Stimulated activated naive CD8-positive, alpha-beta T cell treated with anti-CD3 and anti-CD28 coated beads, Interleukin-15, Interleukin-2, amounts not matched to agents 100 U/mL and 50 U/mL, for 24 hours (primary cell): ENCODE measurements around the gene CFAP221.

Experiments used
- ATAC-seq: fragments of 150-1000 bp; cut with Tn5 transposase; one replicate; pipeline ENCODE4 v1.10.0; 2021
- DNase-seq: peaks from one replicate; pipeline ENCODE4 v3.0.0; 2021

The CFAP221 gene

GRCh38 chr2:119544075-119544938 is at the start of gene CFAP221:
Gene CFAP221 (plus strand): TSS chr2:119544449. CDS start chr2:119546132, 1,683 bp downstream.
- DNase-seq = peak; percentile 71
- ATAC-seq = peak; percentile 71

DNA sequence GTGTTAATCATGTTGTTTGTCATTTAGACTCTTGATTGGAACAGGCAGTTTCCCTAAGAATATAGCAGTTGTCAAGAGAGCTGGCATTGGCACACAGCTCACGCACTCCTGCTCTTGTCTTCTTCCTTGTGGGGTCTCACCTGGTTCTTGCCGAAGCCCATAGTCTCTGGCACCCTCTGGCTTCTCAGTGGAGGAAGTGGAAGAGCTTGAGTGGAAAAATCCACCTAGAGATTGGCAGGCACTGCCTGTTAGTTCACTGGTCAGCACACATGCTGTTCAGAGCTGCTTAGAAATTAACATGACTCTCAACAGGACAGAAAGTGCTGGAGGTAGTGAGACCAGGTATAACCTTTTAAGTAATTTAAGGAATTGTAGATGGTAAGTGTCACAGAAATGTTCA is 48.3 kb upstream of the CFAP221 start:
- no peak for DNase-seq

GRCh38 chr2:119496682-119497081 is 47.6 kb upstream of the CFAP221 start:
- no peak for DNase-seq
- no peak for ATAC-seq

More for the DNA sequence above, 48.3 kb upstream of the CFAP221 start:
- ATAC-seq = no peak

GRCh38 chr2:119508756-119509155 is 35.5 kb upstream of the CFAP221 start:
- DNase-seq (no peak), ATAC-seq (no peak)

DNA sequence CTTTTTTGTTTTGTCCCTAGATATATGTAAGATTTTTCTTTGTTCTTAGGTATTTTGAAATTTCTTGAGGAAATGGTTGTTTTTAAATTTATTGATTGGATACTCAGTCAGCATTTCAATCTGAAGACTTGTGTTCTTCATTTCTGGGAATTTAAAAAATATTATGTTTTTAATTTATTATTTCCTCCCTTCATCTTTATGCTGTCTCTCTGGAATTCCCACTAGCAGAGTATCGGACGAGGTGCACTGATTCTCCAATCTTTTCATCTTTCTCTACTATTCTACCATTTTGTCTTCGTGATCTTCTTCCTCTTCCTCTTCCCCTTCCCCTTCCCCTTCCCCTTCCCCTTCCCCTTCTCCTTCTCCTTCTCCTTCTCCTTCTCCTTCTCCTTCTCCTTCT is 32.3 kb upstream of the CFAP221 start:
- no peak for DNase-seq
- no peak for ATAC-seq

GRCh38 chr2:119512946-119513345 is 31.3 kb upstream of the CFAP221 start:
- DNase-seq (no peak), ATAC-seq (no peak)

- no peak for DNase-seq
- no peak for ATAC-seq
These were observed 30.4 kb upstream of the CFAP221 start for GRCh38 chr2:119513832-119514231.

- ATAC-seq = no peak
- no peak for DNase-seq
These were observed 28.1 kb upstream of the CFAP221 start for GRCh38 chr2:119516121-119516520.

- DNase-seq = peak; percentile 50
- ATAC-seq = peak; percentile 46
These were observed 26.8 kb upstream of the CFAP221 start for GRCh38 chr2:119517433-119517832.

DNA sequence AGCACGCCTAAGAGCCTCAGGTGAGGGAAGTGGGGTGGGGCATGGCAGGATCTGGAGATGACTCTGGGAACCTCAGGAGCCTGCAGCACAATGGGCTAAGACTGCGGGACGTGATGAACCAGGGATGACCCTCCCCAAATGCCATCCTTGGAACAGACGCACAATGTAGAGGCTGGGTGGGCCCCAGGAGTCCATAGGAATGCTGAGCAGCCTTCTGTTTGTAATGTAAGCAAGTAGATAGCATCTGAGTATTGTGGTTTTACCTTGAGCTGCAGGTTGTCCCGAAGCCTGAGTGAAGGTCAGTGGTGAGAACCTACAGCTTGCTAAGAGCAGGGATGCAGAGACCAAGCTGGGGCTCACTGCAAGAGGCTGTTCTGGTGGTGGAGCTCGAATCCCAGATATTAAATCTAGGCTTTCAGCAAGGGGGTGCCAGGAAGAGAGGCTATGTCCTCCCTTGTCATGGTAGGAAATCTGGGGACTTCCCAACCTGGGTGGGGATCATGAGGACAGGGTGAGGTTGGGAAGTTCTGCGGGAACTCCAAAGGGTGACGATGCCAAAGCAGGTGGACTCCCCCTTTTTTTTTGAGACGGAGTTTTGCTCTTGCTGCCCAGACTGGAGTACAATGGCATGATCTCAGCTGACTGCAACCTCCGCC is 25.7 kb upstream of the CFAP221 start:
- DNase-seq (no peak), ATAC-seq (no peak)

DNA sequence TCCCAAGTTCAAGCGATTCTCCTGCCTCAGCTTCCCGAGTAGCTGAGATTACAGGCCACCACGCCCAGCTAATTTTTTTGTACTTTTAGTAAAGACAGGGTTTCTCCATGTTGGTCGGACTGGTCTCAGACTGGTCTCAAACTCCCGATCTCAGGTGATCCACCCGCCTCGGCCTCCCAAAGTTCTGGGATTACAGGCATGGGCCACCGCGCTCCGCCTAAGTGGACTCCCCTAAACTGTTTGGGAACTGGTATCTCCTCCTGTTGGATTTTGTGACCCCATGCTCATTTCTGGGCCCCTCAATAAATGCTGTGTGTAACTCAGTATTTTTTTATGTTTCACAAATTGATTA is 25.2 kb upstream of the CFAP221 start:
- ATAC-seq (no peak), DNase-seq (no peak)

DNA sequence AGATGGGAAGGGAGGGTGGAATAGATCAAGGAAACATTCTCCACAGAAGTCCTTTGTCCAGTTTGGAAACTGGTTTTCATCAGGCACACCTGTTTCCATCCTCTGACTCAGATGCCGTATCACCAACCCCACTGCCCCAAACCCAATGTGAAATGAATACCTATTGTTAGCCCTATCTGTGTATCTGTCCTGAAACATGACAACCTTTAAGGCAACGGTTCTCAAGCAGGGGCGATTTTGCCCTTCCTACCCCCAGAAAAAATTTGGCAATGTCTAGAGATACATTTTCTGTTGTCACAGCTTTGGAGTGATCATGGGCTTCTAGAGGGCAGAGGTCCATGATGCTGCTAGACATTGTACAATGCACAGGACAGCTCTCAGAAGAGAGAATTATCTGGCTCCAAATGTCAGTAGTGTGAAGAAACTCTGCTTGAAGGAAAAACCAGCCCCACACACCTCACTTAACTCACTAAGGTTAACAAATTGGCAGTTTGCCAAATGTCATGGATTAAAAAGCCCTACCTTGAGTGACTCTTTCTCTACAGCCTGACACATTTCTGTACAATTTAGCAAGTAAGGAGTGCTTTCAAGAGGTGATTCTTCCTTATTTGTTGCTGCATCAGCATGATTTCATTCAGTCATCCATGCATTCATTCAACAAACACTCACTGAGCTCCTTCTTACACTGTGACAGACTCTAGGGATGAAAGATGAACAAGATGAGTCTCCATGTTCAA is 23.4 kb upstream of the CFAP221 start:
- no peak for ATAC-seq
- DNase-seq = no peak

- ATAC-seq = no peak
These were observed 22.7 kb upstream of the CFAP221 start for GRCh38 chr2:119521433-119522050.

DNA sequence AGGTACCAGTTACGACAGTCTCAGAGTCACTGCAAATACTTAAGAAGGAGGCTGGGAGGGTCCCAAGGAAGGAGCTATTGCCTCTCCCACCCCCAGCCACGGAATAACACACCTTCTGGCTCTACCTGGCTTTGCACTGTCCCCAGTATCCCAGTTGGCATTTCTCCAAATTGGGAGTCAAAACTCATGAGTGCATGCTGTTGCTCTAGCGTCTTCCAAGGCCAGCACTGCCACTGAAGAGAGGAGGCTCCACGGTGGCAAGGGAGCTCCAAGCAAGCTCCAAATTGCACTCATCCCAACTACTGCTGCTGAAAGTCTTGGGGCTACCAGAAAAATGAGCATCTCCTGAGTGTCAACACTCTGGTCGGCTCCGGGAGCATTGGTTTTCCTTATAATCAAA is 21.6 kb upstream of the CFAP221 start:
- DNase-seq = no peak
- ATAC-seq = no peak

More at GRCh38 chr2:119521433-119522050, 22.7 kb upstream of the CFAP221 start:
- DNase-seq = no peak

DNA sequence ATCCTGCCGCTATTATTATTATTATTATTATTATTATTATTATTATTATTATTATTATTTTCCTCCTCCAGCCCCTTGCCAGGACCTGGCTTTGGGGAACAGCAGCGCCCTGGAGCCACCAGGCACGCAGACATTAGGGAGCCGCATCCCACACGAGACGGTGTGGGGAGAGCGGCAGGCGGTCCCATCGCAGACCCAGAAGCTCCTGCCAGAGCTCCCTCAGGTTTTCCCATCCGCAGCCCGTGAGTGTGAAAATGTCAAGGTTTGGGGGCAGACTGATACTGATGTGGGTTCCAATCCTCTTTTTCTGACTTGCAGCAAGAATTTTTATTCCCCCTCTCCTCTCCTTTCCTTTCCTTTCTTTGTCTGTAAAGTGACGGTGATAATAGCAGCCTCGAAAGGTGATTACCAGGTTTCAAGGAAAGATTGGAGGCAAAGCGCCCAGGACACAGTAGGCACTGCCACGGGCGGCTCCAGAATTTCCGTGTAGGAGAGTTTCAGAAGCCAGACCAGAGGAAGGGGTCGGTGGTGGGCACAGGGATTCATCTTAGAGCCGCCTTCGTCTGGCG is 20.8 kb upstream of the CFAP221 start:
- no peak for DNase-seq
- no peak for ATAC-seq

DNA sequence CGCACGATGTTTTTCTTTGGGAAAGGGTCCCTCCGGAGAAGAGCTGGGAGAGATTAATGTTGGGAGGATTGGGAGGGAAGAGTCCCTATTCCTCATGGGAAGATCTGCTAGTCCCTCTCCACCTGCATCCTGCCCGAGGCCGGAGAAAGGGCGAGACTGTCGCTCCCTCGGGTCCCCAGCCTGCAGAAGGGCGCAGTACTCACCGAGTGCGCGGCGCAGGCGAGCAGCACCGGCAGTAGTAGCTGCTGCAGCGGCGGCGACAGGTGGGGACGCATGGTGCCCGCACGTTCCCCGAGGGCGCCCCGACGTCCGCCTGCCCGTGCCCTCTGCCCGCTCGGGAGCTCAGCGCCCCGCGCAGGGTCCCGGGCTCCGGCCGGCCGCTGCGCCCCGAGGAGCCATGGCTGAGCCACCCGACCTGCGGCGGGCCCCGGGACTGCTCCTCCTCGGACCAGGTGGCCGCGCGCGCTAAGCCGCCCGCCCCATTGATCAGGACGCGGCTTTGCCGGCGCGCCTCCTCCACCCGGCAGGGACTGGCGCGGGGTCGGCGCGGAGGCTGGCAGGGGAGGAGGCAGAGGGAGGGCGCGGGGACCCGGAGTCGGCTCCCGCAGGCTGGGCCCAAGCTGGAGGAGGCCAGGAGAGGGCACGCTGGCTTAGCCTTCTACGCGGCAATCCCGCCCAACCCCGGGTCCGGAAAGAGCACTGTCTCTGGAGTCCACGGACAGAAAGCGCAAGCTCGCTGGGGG is 20.1 kb upstream of the CFAP221 start, which contains the start of gene SCTR:
Gene SCTR, minus strand, starts transcription at position 532 of the 743 bp plus-strand sequence. Its CDS starts 257 bp downstream, at position 275.
- ATAC-seq = no peak
- no peak for DNase-seq

- ATAC-seq (no peak), DNase-seq (no peak)
These were observed 18.6 kb upstream of the CFAP221 start for GRCh38 chr2:119525614-119526013.

- DNase-seq (no peak), ATAC-seq (no peak)
These were observed 16.2 kb upstream of the CFAP221 start for GRCh38 chr2:119527999-119528398.

GRCh38 chr2:119531292-119531691 is 13.0 kb upstream of the CFAP221 start:
- no peak for DNase-seq

DNA sequence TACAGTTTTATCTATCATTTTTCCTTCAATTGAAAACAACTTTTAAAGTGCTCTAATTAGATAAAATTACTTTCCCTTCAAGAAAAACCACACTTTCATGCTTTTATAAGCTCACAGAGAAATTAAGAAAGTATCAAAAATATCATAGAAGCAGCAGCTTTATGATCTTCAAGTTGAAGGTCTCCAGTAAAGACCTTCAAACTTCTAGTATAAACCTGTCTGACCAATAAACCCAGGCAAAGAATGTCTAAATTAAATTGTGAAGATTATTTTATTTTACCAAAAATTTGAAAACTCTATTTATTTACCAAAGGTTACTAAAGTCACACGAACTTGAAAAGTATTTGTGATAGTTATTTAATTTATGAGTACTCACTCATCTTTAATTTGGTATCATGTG is 10.7 kb upstream of the CFAP221 start:
- DNase-seq = no peak

More at GRCh38 chr2:119531292-119531691, 13.0 kb upstream of the CFAP221 start:
- no peak for ATAC-seq

DNA sequence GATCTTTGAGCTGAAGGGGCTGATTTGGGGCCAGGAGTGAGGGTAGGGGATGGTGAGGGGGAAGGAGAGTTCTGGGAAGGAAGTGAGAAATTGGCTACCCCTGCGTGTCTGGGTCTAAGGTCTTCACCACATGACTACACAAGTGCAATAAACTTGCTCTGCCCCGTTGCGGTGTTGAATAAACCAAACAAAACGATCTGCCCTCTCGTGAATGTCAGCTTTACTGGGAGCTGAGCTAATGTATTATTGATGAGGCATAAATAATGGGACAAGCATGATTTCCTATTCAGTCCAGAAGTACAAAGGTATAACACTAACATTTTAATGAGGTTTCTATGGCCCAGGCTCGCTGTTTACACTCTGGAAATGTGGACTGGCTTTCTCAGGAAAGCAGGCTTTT is 8.0 kb upstream of the CFAP221 start:
- DNase-seq = no peak
- ATAC-seq = no peak

More for the DNA sequence above, 10.7 kb upstream of the CFAP221 start:
- ATAC-seq = no peak
